ENCODE results near the gene PRODH2. TPM values are rescaled to one million over a fixed set of nuclear protein-coding genes. Genes with fewer than 3 reads are reported as not detected.

The PRODH2 gene
- total and polyA plus RNA-seq, 2 experiments from 2014 or later: 6.8 to 13.9 TPM

DNA sequence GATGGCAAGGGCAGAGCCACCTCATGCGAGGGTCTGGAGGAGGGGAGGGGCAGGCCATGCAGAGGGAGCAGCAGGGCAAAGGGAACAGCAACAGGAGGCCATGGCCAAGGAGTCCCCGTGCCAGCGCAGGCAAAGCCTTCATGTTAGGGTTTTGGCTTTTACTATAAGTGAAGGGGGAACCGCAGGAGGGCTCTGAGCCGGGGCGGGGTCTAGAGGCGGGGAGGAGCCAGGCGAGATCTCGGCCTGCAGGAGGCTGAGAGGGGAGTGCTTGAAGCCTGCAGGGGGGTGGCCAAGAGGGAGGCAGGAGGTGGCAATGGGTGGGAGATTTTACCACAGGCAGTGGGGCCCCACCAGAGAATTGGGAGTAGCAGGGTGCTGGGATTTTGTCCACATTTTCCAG lies 31.0 kb downstream of the PRODH2 start:
- TF ChIP-seq EZH2phosphoT487 (IDR thresholded peaks at IDR 0.05; ENCODE audit: low read depth, severe bottlenecking, unreplicated experiment) (no peak), EZH2 (IDR thresholded peaks at IDR 0.05; ENCODE audit: borderline replicate concordance) (no peak)
- TF ChIP-seq, protein P1, sequence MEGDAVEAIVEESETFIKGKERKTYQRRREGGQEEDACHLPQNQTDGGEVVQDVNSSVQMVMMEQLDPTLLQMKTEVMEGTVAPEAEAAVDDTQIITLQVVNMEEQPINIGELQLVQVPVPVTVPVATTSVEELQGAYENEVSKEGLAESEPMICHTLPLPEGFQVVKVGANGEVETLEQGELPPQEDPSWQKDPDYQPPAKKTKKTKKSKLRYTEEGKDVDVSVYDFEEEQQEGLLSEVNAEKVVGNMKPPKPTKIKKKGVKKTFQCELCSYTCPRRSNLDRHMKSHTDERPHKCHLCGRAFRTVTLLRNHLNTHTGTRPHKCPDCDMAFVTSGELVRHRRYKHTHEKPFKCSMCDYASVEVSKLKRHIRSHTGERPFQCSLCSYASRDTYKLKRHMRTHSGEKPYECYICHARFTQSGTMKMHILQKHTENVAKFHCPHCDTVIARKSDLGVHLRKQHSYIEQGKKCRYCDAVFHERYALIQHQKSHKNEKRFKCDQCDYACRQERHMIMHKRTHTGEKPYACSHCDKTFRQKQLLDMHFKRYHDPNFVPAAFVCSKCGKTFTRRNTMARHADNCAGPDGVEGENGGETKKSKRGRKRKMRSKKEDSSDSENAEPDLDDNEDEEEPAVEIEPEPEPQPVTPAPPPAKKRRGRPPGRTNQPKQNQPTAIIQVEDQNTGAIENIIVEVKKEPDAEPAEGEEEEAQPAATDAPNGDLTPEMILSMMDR (IDR thresholded peaks at IDR 0.05; ENCODE audit: poor library complexity): no peak
- Histone ChIP-seq H3K79me2 (no peaks in the 10 kb centered on the region), H3K4me1 (ENCODE audit: insufficient read depth) (peaks cover 4% of the 10 kb centered on the region), H4K20me1 (ENCODE audit: insufficient read depth, poor library complexity, severe bottlenecking) (no peaks in the 10 kb centered on the region), H3K36me3 (replicated peaks; ENCODE audit: insufficient read depth, low read depth) (no peaks in the 10 kb centered on the region), H3K4me2 (no peak overlapping the region), H3K9me2 (replicated peaks; ENCODE audit: insufficient read depth) (no peaks in the 10 kb centered on the region), H3K27ac (no peak overlapping the region), H3K4me3 (no peak overlapping the region), H3K27me3 (no peaks in the 10 kb centered on the region), H2AFZ (no peak overlapping the region), H3K9me3 (ENCODE audit: low read depth) (no peaks in the 10 kb centered on the region)
- no peak for DNase-seq (ENCODE audit: low spot score)
- WGBS (ENCODE audit: low lambda C conversion rate, missing lambda C conversion rate): 85% methylated on average over 8 of the region's 9 CpGs

DNA sequence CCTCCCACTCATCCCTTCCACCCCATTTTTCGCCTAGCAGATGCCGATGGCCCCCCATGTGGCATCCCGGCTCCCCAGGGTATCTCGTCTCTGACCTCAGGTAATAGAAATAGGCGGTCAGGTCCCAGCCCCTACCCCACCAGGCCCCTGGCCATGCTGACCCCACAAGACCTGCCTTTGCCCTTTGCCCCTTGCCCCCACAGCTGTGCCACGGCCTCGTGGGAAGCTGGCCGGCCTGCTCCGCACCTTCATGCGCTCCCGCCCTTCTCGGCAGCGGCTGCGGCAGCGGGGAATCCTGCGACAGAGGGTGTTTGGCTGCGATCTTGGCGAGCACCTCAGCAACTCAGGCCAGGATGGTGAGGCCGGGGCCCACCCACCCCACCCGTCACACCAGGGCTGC lies 31.9 kb downstream of the PRODH2 start:
- Histone ChIP-seq H3K9me3 (ENCODE audit: low read depth) (no peaks in the 10 kb centered on the region), H3K27me3 (no peaks in the 10 kb centered on the region), H3K9me2 (replicated peaks; ENCODE audit: insufficient read depth) (no peaks in the 10 kb centered on the region), H3K27ac (no peak overlapping the region), H3K4me3 (no peak overlapping the region), H3K79me2 (peaks cover 4% of the 10 kb centered on the region), H4K20me1 (ENCODE audit: insufficient read depth, poor library complexity, severe bottlenecking) (no peaks in the 10 kb centered on the region), H3K4me1 (ENCODE audit: insufficient read depth) (peaks cover 10% of the 10 kb centered on the region), H3K36me3 (replicated peaks; ENCODE audit: insufficient read depth, low read depth) (no peaks in the 10 kb centered on the region), H3K4me2 (no peak overlapping the region), H2AFZ (no peak overlapping the region)
- no peak for DNase-seq (ENCODE audit: low spot score)
- TF ChIP-seq, protein P1 (IDR thresholded peaks at IDR 0.05; ENCODE audit: poor library complexity): no peak
- TF ChIP-seq EZH2 (IDR thresholded peaks at IDR 0.05; ENCODE audit: borderline replicate concordance) (no peak), EZH2phosphoT487 (IDR thresholded peaks at IDR 0.05; ENCODE audit: low read depth, severe bottlenecking, unreplicated experiment) (no peak)
- WGBS (ENCODE audit: low lambda C conversion rate, missing lambda C conversion rate): 93% methylated on average over 20 of the region's 20 CpGs

DNA sequence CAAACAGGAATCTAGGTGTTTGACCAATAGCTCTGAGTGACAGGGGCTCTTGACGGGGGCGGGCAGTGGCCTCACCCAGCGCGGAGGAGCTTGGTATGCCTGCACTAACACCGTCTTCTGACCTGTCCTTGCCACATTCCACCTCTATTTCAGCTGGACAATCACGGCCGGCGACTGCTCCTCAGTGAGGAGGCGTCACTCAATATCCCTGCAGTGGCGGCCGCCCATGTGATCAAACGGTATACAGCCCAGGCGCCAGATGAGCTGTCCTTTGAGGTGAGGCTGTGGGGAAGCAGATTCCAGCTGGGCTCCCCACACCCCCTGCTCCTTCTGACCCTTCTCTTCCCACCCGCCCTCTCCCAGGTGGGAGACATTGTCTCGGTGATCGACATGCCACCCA lies 32.6 kb downstream of the PRODH2 start:
- 95% methylated on average over 16 of the region's 16 CpGs for WGBS (ENCODE audit: low lambda C conversion rate, missing lambda C conversion rate)
- no peaks in the 10 kb centered on the region for H3K36me3 ChIP-seq (replicated peaks; ENCODE audit: insufficient read depth, low read depth)
- no peaks in the 10 kb centered on the region for H4K20me1 ChIP-seq (ENCODE audit: insufficient read depth, poor library complexity, severe bottlenecking)
- H2AFZ ChIP-seq: no peak overlapping the region
- H3K4me2 ChIP-seq: no peak overlapping the region
- H3K79me2 ChIP-seq: peaks cover 4% of the 10 kb centered on the region
- H3K4me3 ChIP-seq: no peak overlapping the region
- H3K27ac ChIP-seq: no peak overlapping the region
- no peaks in the 10 kb centered on the region for H3K27me3 ChIP-seq
- H3K9me3 ChIP-seq (ENCODE audit: low read depth): no peaks in the 10 kb centered on the region
- H3K4me1 ChIP-seq (ENCODE audit: insufficient read depth): peaks cover 10% of the 10 kb centered on the region
- no peak for TF ChIP-seq EZH2 (IDR thresholded peaks at IDR 0.05; ENCODE audit: borderline replicate concordance)
- no peak for TF ChIP-seq EZH2phosphoT487 (IDR thresholded peaks at IDR 0.05; ENCODE audit: low read depth, severe bottlenecking, unreplicated experiment)
- TF ChIP-seq, protein P1 (IDR thresholded peaks at IDR 0.05; ENCODE audit: poor library complexity): no peak
- H3K9me2 ChIP-seq (replicated peaks; ENCODE audit: insufficient read depth): no peaks in the 10 kb centered on the region
- DNase-seq (ENCODE audit: low spot score): no peak

DNA sequence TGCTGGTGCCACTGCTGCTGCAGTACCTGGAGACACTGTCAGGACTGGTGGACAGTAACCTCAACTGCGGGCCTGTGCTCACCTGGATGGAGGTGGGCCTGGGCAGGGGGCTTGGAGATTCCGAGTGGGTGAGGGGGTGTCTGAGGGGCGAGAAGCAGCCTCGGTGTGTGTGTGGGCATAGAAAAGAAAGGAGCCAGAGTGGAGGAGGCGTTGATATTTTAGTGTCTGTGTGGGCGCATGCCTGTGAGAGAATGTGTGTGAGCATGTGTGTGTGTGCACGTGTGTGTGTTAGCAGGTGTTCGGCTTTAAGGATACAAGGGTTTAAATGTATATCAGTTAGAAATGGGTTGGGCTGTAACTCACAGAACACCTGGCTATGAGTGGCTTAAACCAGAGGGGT lies 33.6 kb downstream of the PRODH2 start:
- Histone ChIP-seq H3K4me1 (ENCODE audit: insufficient read depth) (peaks cover 10% of the 10 kb centered on the region), H3K36me3 (replicated peaks; ENCODE audit: insufficient read depth, low read depth) (no peaks in the 10 kb centered on the region), H2AFZ (no peak overlapping the region), H3K9me2 (replicated peaks; ENCODE audit: insufficient read depth) (no peaks in the 10 kb centered on the region), H3K9me3 (ENCODE audit: low read depth) (no peaks in the 10 kb centered on the region), H4K20me1 (ENCODE audit: insufficient read depth, poor library complexity, severe bottlenecking) (no peaks in the 10 kb centered on the region), H3K4me2 (no peak overlapping the region), H3K27ac (no peak overlapping the region), H3K27me3 (no peaks in the 10 kb centered on the region), H3K4me3 (no peak overlapping the region), H3K79me2 (peaks cover 4% of the 10 kb centered on the region)
- no peak for DNase-seq (ENCODE audit: low spot score)
- TF ChIP-seq, protein P1 (IDR thresholded peaks at IDR 0.05; ENCODE audit: poor library complexity): no peak
- TF ChIP-seq EZH2phosphoT487 (IDR thresholded peaks at IDR 0.05; ENCODE audit: low read depth, severe bottlenecking, unreplicated experiment) (no peak), EZH2 (IDR thresholded peaks at IDR 0.05; ENCODE audit: borderline replicate concordance) (no peak)
- 95% methylated on average over 8 of the region's 8 CpGs for WGBS (ENCODE audit: low lambda C conversion rate, missing lambda C conversion rate)

Measured in hepatocyte (in vitro differentiated cells).